GM12878 (cell line): ENCODE results near the gene ARL4D.

ENCODE experiments used
- CREB1 ChIP-seq: IDR thresholded peaks from 2 replicates; pipeline ENCODE4 v1.6.1; 2012; ENCODE audit warnings: low read depth, mild to moderate bottlenecking, inconsistent platforms
- ESRRA ChIP-seq: IDR thresholded peaks from 2 replicates; pipeline ENCODE4 v1.6.1; 2012; ENCODE audit warnings: mild to moderate bottlenecking, low read length, improper control_type of control experiment
- SP1 ChIP-seq: IDR thresholded peaks from one replicate; pipeline ENCODE4 v1.6.1; 2011; ENCODE audit warnings: low read depth, low read length
- TF ChIP-seq, protein P1 (sequence below): IDR thresholded peaks from 2 replicates; pipeline ENCODE4 v1.6.1; 2012; ENCODE audit warnings: mild to moderate bottlenecking, low read depth, low read length
- TF ChIP-seq, protein P2 (sequence below): IDR thresholded peaks from 2 replicates; pipeline ENCODE4 v1.6.1; 2011; ENCODE audit warnings: low read depth, low read length, improper control_type of control experiment, borderline replicate concordance

DNA sequence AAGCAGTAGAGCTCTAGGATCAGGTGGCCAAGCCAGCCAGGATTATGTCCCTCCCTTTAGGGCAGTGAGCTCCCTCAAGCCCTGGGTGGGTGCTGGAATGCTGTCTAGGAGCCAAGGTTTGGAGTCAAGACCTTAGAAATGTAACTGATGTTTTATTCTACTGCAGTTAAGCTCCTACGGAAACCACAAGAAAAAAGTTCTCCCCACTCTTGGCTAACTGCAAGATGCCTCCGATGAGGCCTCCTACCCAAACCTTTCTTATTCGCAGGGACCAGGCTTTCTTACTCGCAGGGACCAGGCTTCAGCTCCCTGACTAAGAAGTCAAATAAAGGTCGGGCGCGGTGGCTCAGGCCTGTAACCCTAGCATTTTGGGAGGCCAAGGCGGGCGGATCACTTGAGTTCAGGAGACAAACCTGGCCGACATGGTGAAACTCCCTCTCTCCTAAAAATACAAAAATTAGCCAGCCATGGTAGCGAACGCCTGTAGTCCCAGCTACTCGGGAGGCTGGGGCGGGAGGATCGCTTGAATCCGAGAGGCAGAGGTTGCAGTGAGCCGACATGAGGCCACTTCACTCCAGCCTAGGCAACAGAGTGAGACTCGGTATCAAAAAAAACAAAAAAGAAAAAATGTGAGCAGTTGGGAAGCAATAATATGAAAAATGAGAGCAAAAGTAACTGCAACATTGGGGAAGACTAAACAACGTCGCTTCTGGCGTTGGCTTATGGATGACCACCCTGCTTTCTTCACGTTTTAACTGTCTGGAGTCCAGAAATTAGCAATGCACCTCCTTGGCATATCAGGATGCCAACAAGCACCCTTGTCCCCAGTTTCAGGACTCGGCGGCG lies 31.7 kb upstream of the ARL4D start:
- TF ChIP-seq, protein P1, sequence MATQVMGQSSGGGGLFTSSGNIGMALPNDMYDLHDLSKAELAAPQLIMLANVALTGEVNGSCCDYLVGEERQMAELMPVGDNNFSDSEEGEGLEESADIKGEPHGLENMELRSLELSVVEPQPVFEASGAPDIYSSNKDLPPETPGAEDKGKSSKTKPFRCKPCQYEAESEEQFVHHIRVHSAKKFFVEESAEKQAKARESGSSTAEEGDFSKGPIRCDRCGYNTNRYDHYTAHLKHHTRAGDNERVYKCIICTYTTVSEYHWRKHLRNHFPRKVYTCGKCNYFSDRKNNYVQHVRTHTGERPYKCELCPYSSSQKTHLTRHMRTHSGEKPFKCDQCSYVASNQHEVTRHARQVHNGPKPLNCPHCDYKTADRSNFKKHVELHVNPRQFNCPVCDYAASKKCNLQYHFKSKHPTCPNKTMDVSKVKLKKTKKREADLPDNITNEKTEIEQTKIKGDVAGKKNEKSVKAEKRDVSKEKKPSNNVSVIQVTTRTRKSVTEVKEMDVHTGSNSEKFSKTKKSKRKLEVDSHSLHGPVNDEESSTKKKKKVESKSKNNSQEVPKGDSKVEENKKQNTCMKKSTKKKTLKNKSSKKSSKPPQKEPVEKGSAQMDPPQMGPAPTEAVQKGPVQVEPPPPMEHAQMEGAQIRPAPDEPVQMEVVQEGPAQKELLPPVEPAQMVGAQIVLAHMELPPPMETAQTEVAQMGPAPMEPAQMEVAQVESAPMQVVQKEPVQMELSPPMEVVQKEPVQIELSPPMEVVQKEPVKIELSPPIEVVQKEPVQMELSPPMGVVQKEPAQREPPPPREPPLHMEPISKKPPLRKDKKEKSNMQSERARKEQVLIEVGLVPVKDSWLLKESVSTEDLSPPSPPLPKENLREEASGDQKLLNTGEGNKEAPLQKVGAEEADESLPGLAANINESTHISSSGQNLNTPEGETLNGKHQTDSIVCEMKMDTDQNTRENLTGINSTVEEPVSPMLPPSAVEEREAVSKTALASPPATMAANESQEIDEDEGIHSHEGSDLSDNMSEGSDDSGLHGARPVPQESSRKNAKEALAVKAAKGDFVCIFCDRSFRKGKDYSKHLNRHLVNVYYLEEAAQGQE = no peak
- TF ChIP-seq, protein P2, sequence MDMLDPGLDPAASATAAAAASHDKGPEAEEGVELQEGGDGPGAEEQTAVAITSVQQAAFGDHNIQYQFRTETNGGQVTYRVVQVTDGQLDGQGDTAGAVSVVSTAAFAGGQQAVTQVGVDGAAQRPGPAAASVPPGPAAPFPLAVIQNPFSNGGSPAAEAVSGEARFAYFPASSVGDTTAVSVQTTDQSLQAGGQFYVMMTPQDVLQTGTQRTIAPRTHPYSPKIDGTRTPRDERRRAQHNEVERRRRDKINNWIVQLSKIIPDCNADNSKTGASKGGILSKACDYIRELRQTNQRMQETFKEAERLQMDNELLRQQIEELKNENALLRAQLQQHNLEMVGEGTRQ = no peak
- TF ChIP-seq CREB1 (no peak), ESRRA (no peak), SP1 (no peak)
